Right atrium auricular region (tissue), 2 donors: ENCODE measurements around the gene C3orf85. TPM values are rescaled to one million over a fixed set of nuclear protein-coding genes. Genes with fewer than 3 reads are reported as not detected.

ENCODE experiments used
- DNase-seq: peaks from one replicate; pipeline ENCODE4 v3.0.0-alpha.2; 2019; ENCODE audit warnings: low spot score
- H3K27ac ChIP-seq, 2 donors: fragments of 200-600 bp; sonication (generic); 1 replicate in 1 of 2; 2 replicates in 1 of 2; pipeline ENCODE4 v1.5.1; 2016 to 2019
- H3K27me3 ChIP-seq, 2 donors: fragments of 200-600 bp; sonication (generic); one replicate each; pipeline versions ENCODE4 v1.5.1 to v1.6.0; 2017 to 2019
- H3K36me3 ChIP-seq: fragments of 200-600 bp; sonication (generic); one replicate; pipeline ENCODE4 v1.5.1; 2016
- H3K4me1 ChIP-seq, 2 donors: fragments of 200-600 bp; sonication (generic); one replicate each; pipeline versions ENCODE4 v1.5.1 to v1.6.0; 2017 to 2019
- H3K4me3 ChIP-seq, 2 donors: fragments of 200-600 bp; sonication (generic); 1 replicate in 1 of 2; 2 replicates in 1 of 2; pipeline ENCODE4 v1.5.1; 2017 to 2019; ENCODE audit warnings: mild to moderate bottlenecking in 1 of 2, moderate library complexity in 1 of 2
- H3K9me3 ChIP-seq, 2 donors: fragments of 200-600 bp; sonication (generic); one replicate each; pipeline ENCODE4 v1.5.1; 2019
- CTCF ChIP-seq, 2 donors: fragments of 200-600 bp; sonication (generic); IDR thresholded peaks; one replicate each; pipeline ENCODE4 v1.5.1; 2019; ENCODE audit warnings: antibody characterized with exemption in 2 of 2
- total RNA-seq, 2 donors: library from RNA; depleted of rRNA; stranded (reverse); fragments of >200 nt; gene quantifications; one replicate each; pipeline ENCODE4 v1.1.0, GENCODE V29; 2016

The C3orf85 gene
- total RNA-seq, 2 donors from 2014 or later: not detected

GRCh38 chr3:109155828-109156227 is 19.3 kb downstream of the C3orf85 start:
- H3K4me1 ChIP-seq: no peaks in the 10 kb centered on the region
- TF ChIP-seq CTCF (IDR thresholded peaks at IDR 0.05): no peak

GRCh38 chr3:109161487-109162123 is 25.1 kb downstream of the C3orf85 start:
- DNase-seq: no peak
- Histone ChIP-seq H3K4me1 (no peaks in the 10 kb centered on the region), H3K27ac (no peak overlapping the region), H3K4me3 (no peak overlapping the region), H3K9me3 (peaks cover 0 to 7% of the 10 kb centered on the region in 2 donors), H3K27me3 (no peaks in the 10 kb centered on the region), H3K36me3 (no peaks in the 10 kb centered on the region)
- TF ChIP-seq CTCF (IDR thresholded peaks at IDR 0.05): no peak

More at GRCh38 chr3:109155828-109156227, 19.3 kb downstream of the C3orf85 start:
- H3K9me3 ChIP-seq: peaks cover 0 to 7% of the 10 kb centered on the region in 2 donors
- H3K36me3 ChIP-seq: no peaks in the 10 kb centered on the region
- no peak overlapping the region for H3K27ac ChIP-seq
- no peaks in the 10 kb centered on the region for H3K27me3 ChIP-seq
- no peak for DNase-seq
- H3K4me3 ChIP-seq: no peak overlapping the region

GRCh38 chr3:109165905-109166304 is 29.4 kb downstream of the C3orf85 start:
- H3K9me3 ChIP-seq: no peaks in the 10 kb centered on the region
- H3K4me1 ChIP-seq: no peaks in the 10 kb centered on the region
- no peak overlapping the region for H3K27ac ChIP-seq
- H3K36me3 ChIP-seq: no peaks in the 10 kb centered on the region
- no peaks in the 10 kb centered on the region for H3K27me3 ChIP-seq
- no peak for TF ChIP-seq CTCF (IDR thresholded peaks at IDR 0.05)
- DNase-seq: no peak
- no peak overlapping the region for H3K4me3 ChIP-seq

- no peaks in the 10 kb centered on the region for H3K36me3 ChIP-seq
- no peak overlapping the region for H3K27ac ChIP-seq
- no peaks in the 10 kb centered on the region for H3K4me1 ChIP-seq
- no peak for TF ChIP-seq CTCF (IDR thresholded peaks at IDR 0.05)
- no peaks in the 10 kb centered on the region for H3K27me3 ChIP-seq
- no peaks in the 10 kb centered on the region for H3K9me3 ChIP-seq
- H3K4me3 ChIP-seq: no peak overlapping the region
- no peak for DNase-seq
Observed at GRCh38 chr3:109171479-109171878, 35.0 kb downstream of the C3orf85 start.

- no peak overlapping the region for H3K27ac ChIP-seq
- no peaks in the 10 kb centered on the region for H3K36me3 ChIP-seq
- no peaks in the 10 kb centered on the region for H3K4me1 ChIP-seq
- H3K9me3 ChIP-seq: no peaks in the 10 kb centered on the region
- no peak for TF ChIP-seq CTCF (IDR thresholded peaks at IDR 0.05)
- DNase-seq: no peak
- H3K27me3 ChIP-seq: no peaks in the 10 kb centered on the region
- no peak overlapping the region for H3K4me3 ChIP-seq
Observed at GRCh38 chr3:109175411-109175810, 38.9 kb downstream of the C3orf85 start.

- no peaks in the 10 kb centered on the region for H3K27me3 ChIP-seq
- H3K4me3 ChIP-seq: no peak overlapping the region
- TF ChIP-seq CTCF (IDR thresholded peaks at IDR 0.05): no peak
- no peak for DNase-seq
- no peaks in the 10 kb centered on the region for H3K4me1 ChIP-seq
- no peaks in the 10 kb centered on the region for H3K36me3 ChIP-seq
- no peak overlapping the region for H3K27ac ChIP-seq
- no peaks in the 10 kb centered on the region for H3K9me3 ChIP-seq
Observed at GRCh38 chr3:109176726-109177125, 40.2 kb downstream of the C3orf85 start.
